Mesodermal cell (in vitro differentiated cells): ENCODE data around the gene PHF2.

ENCODE experiments used
- H3K27ac ChIP-seq: 2 replicates; pipeline ENCODE4 v1.7.0; 2013; ENCODE audit warnings: mild to moderate bottlenecking, low read depth, low read length, moderate library complexity; ENCODE audit not compliant: severe bottlenecking
- H3K36me3 ChIP-seq: 2 replicates; pipeline ENCODE4 v1.7.1; 2013; ENCODE audit warnings: mild to moderate bottlenecking, low read length, moderate library complexity; ENCODE audit not compliant: control insufficient read depth, insufficient read depth
- H3K4me1 ChIP-seq: one replicate; pipeline ENCODE4 v1.7.1; 2013; ENCODE audit warnings: mild to moderate bottlenecking, low read length; ENCODE audit not compliant: insufficient read depth, control insufficient read depth, poor library complexity, severe bottlenecking
- H3K4me3 ChIP-seq: 2 replicates; pipeline ENCODE4 v1.7.0; 2013; ENCODE audit warnings: low read length, control low read depth, mild to moderate bottlenecking; ENCODE audit not compliant: insufficient read depth, poor library complexity, severe bottlenecking; ENCODE audit errors: extremely low read depth
- H3K9me3 ChIP-seq: 2 replicates; pipeline ENCODE4 v1.7.1; 2013; ENCODE audit warnings: mild to moderate bottlenecking, low read length, moderate library complexity; ENCODE audit not compliant: control insufficient read depth
- WGBS, 2 experiments: methylation state at CpG; one replicate each; pipeline ENCODE4 v1.1.5; 2013; ENCODE audit warnings: missing lambda C conversion rate in 2 of 2; ENCODE audit not compliant: insufficient coverage in 2 of 2; 5-methylcytosine and 5-hydroxymethylcytosine counted together

PHF2 gene

GRCh38 chr9:93676310-93677047 is 100.1 kb downstream of the PHF2 start:
- Histone ChIP-seq H3K4me1 (no peaks in the 10 kb centered on the region), H3K9me3 (no peaks in the 10 kb centered on the region), H3K27ac (no peak overlapping the region), H3K4me3 (no peak overlapping the region), H3K36me3 (peaks cover 33% of the 10 kb centered on the region)
- 94 to 98% methylated on average over 12 to 17 of the region's 23 CpGs for WGBS, 2 experiments

GRCh38 chr9:93677048-93677571 is 100.7 kb downstream of the PHF2 start:
- H3K9me3 ChIP-seq, result no peaks in the 10 kb centered on the region
- 90 to 97% methylated on average over 11 of the region's 12 CpGs for WGBS, 2 experiments
- no peaks in the 10 kb centered on the region for H3K4me1 ChIP-seq
- H3K4me3 ChIP-seq, result no peak overlapping the region
- no peak overlapping the region for H3K27ac ChIP-seq
- peaks cover 33% of the 10 kb centered on the region for H3K36me3 ChIP-seq

- Histone ChIP-seq H3K4me3 (no peak overlapping the region), H3K27ac (no peak overlapping the region), H3K4me1 (no peaks in the 10 kb centered on the region), H3K9me3 (no peaks in the 10 kb centered on the region), H3K36me3 (peaks cover 33% of the 10 kb centered on the region)
- WGBS, 2 experiments, result 95 to 96% methylated on average over 15 to 16 of the region's 16 CpGs
Measured at GRCh38 chr9:93677641-93678136, 101.3 kb downstream of the PHF2 start.

- peaks cover 29% of the 10 kb centered on the region for H3K36me3 ChIP-seq
- no peak overlapping the region for H3K4me3 ChIP-seq
- H3K9me3 ChIP-seq, result no peaks in the 10 kb centered on the region
- 94 to 98% methylated on average over 10 to 11 of the region's 17 CpGs for WGBS, 2 experiments
- H3K4me1 ChIP-seq, result no peaks in the 10 kb centered on the region
- no peak overlapping the region for H3K27ac ChIP-seq
Measured at GRCh38 chr9:93678199-93679019, 102.0 kb downstream of the PHF2 start.

- Histone ChIP-seq H3K36me3 (peaks cover 18% of the 10 kb centered on the region), H3K9me3 (no peaks in the 10 kb centered on the region), H3K4me3 (no peak overlapping the region), H3K4me1 (no peaks in the 10 kb centered on the region), H3K27ac (no peak overlapping the region)
- WGBS, 2 experiments, result 87 to 95% methylated on average over 13 to 16 of the region's 18 CpGs
Measured at GRCh38 chr9:93679536-93680442, 103.4 kb downstream of the PHF2 start.

- Histone ChIP-seq H3K4me3 (no peak overlapping the region), H3K9me3 (no peaks in the 10 kb centered on the region), H3K4me1 (no peaks in the 10 kb centered on the region), H3K27ac (no peak overlapping the region), H3K36me3 (peaks cover 18% of the 10 kb centered on the region)
- 84 to 87% methylated on average over 16 of the region's 16 CpGs for WGBS, 2 experiments
Measured at GRCh38 chr9:93680443-93681268, 104.3 kb downstream of the PHF2 start.

- Histone ChIP-seq H3K4me3 (no peak overlapping the region), H3K9me3 (no peaks in the 10 kb centered on the region), H3K36me3 (peaks cover 18% of the 10 kb centered on the region), H3K27ac (no peak overlapping the region), H3K4me1 (no peaks in the 10 kb centered on the region)
- WGBS, 2 experiments, result 73 to 76% methylated on average over 23 to 25 of the region's 25 CpGs
Measured at GRCh38 chr9:93681269-93682154, 105.1 kb downstream of the PHF2 start.

GRCh38 chr9:93682155-93682968 is 106.0 kb downstream of the PHF2 start:
- Histone ChIP-seq H3K4me3 (no peak overlapping the region), H3K36me3 (peaks cover 10% of the 10 kb centered on the region), H3K27ac (no peak overlapping the region), H3K9me3 (no peaks in the 10 kb centered on the region), H3K4me1 (no peaks in the 10 kb centered on the region)
- WGBS, 2 experiments, result 63 to 68% methylated on average over 12 to 16 of the region's 19 CpGs
